Chondrocyte (in vitro differentiated cells): Measurements from ENCODE around the gene DCBLD2. TPM values are rescaled to one million over a fixed set of nuclear protein-coding genes. Genes with fewer than 3 reads are reported as not detected.

ENCODE experiments used
- DNase-seq: peaks from one replicate; pipeline ENCODE4 v3.0.0; 2021; ENCODE audit warnings: mixed read lengths, low spot score
- H3K27ac Mint-ChIP-seq: one replicate; pipeline ENCODE4 v1.8.0; 2021; ENCODE audit warnings: mild to moderate bottlenecking, moderate library complexity, mixed read lengths; ENCODE audit not compliant: unreplicated experiment
- H3K27me3 Mint-ChIP-seq: 2 replicates; pipeline ENCODE4 v1.8.0; 2021; ENCODE audit warnings: low read depth, mixed read lengths
- H3K36me3 Mint-ChIP-seq: 2 replicates; pipeline ENCODE4 v1.8.0; 2021; ENCODE audit warnings: low read depth, mixed read lengths
- H3K4me1 Mint-ChIP-seq: 2 replicates; pipeline ENCODE4 v1.8.0; 2021; ENCODE audit warnings: low read depth, mild to moderate bottlenecking, mixed read lengths
- H3K4me3 Mint-ChIP-seq: one replicate; pipeline ENCODE4 v1.8.0; 2021; ENCODE audit warnings: mild to moderate bottlenecking, moderate library complexity, mixed read lengths; ENCODE audit not compliant: unreplicated experiment
- H3K9me3 Mint-ChIP-seq: 2 replicates; pipeline ENCODE4 v1.8.0; 2021; ENCODE audit warnings: low read depth, mixed read lengths
- total RNA-seq: library from RNA; stranded (reverse); gene quantifications from 3 replicates; pipeline ENCODE4 v1.2.1, GENCODE V29; 2021
- TF ChIP-seq, protein P1 (sequence below): fragments of 200-600 bp; sonication (generic); IDR thresholded peaks from 2 replicates; pipeline ENCODE4 v1.5.0; 2021; ENCODE audit warnings: antibody characterized with exemption, mild to moderate bottlenecking, moderate library complexity

DCBLD2 gene
- total RNA-seq, 1 donor from 2014 or later: 63.2 TPM

DNA sequence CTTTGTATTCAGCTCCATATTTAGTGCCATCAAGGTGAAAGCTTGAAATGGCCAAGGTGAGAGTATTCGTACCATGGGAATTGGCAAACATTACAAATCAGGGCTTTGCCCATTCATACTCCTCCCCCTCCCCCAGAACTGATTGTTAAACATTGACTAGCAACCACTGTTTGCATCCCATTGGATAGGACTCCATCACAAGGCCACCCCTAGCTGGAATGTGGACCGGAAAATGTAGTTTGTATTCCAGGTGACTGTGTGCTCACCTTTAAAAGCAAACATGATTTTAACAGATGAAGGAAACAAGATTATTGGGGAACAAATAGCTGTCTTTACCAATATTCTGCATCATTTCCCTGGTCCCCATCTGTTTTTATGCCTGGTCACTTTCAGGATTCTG is 124.2 kb downstream of the DCBLD2 start:
- Mint-ChIP-seq H3K27me3 (no peaks in the 10 kb centered on the region), H3K9me3 (no peaks in the 10 kb centered on the region), H3K4me3 (no peak overlapping the region), H3K4me1 (peaks cover 33% of the 10 kb centered on the region), H3K36me3 (peaks cover 2% of the 10 kb centered on the region), H3K27ac (no peak overlapping the region)
- TF ChIP-seq, protein P1, sequence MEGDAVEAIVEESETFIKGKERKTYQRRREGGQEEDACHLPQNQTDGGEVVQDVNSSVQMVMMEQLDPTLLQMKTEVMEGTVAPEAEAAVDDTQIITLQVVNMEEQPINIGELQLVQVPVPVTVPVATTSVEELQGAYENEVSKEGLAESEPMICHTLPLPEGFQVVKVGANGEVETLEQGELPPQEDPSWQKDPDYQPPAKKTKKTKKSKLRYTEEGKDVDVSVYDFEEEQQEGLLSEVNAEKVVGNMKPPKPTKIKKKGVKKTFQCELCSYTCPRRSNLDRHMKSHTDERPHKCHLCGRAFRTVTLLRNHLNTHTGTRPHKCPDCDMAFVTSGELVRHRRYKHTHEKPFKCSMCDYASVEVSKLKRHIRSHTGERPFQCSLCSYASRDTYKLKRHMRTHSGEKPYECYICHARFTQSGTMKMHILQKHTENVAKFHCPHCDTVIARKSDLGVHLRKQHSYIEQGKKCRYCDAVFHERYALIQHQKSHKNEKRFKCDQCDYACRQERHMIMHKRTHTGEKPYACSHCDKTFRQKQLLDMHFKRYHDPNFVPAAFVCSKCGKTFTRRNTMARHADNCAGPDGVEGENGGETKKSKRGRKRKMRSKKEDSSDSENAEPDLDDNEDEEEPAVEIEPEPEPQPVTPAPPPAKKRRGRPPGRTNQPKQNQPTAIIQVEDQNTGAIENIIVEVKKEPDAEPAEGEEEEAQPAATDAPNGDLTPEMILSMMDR: no peak
- DNase-seq: no peak

DNA sequence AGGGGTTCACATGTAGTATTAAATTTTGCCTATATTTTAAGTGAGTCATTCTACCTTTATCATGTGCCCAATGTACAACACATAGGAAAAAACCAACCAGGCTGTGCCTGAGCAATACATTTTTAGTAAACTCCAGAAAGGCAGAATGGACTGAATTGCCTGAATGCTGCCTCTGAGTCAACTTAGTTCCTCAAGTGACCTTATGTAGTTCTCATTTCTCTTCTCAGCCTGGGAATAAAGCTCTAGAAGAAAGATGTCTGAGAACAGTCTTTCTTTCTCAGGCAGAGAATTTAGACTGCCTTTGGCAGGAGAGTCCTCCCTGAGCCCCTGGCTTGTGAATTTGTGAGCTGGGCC is 125.4 kb downstream of the DCBLD2 start:
- TF ChIP-seq, protein P1: no peak
- no peaks in the 10 kb centered on the region for H3K27me3 Mint-ChIP-seq
- H3K4me3 Mint-ChIP-seq: no peak overlapping the region
- no peak for DNase-seq
- peaks cover 2% of the 10 kb centered on the region for H3K36me3 Mint-ChIP-seq
- no peak overlapping the region for H3K27ac Mint-ChIP-seq
- no peaks in the 10 kb centered on the region for H3K9me3 Mint-ChIP-seq
- peaks cover 33% of the 10 kb centered on the region for H3K4me1 Mint-ChIP-seq

DNA sequence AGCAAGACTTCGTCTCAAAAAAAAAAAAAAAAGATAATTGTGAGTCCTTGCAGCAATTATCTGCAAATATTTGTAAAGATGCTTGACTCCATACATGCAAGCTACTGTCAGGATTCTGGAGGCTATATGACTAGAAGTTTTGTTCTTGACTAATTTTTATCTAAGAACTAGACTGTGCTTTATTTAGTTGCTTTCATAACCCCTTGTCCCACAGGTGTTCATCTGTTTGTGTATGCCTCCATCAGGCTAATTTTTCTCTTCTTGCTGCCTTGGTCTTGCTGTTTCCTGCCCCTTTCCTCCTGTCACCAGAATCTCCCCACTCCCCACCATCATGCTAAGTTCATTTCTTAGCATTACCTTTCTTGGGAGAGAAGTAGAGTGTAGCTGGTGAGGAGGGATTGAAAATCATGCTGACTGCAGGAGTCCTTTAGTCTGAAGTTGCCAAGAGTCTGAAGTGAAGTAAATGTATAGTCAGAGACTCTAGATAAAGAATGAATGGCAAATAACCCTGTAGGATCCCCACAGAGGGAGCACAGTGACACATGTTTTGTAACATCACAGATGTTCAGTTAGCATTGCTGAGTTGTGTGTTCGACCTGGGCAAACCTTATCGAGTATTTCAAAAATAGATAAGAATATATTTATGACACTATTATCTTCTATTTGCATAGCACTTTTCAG is 125.9 kb downstream of the DCBLD2 start:
- TF ChIP-seq, protein P1: no peak
- H3K9me3 Mint-ChIP-seq: no peaks in the 10 kb centered on the region
- H3K27me3 Mint-ChIP-seq: no peaks in the 10 kb centered on the region
- H3K4me1 Mint-ChIP-seq: peaks cover 33% of the 10 kb centered on the region
- DNase-seq: no peak
- peaks cover 2% of the 10 kb centered on the region for H3K36me3 Mint-ChIP-seq
- H3K27ac Mint-ChIP-seq: no peak overlapping the region
- H3K4me3 Mint-ChIP-seq: no peak overlapping the region

DNA sequence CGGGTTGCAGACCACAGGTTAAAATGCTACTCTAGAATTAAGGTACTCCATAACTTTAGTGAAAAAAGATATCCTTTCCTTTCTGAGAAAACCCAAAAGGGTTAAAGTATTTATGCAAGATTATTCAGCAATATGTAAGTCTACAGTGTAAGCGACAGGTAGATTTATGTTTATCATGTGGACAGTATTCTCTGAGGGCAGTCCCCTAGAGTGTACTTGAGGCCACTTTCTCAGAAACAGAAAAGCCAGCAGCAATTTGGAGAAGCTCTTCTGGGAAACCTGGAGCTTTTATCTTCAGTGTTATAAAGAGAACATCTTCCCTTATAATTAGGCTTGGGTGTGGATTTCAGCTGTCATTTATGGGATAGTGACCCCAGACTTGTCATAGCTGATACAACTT is 129.5 kb downstream of the DCBLD2 start:
- Mint-ChIP-seq H3K27me3 (no peaks in the 10 kb centered on the region), H3K9me3 (no peaks in the 10 kb centered on the region), H3K4me3 (no peak overlapping the region), H3K36me3 (peaks cover 2% of the 10 kb centered on the region), H3K4me1 (no peaks in the 10 kb centered on the region), H3K27ac (no peak overlapping the region)
- TF ChIP-seq, protein P1: no peak
- DNase-seq: no peak

DNA sequence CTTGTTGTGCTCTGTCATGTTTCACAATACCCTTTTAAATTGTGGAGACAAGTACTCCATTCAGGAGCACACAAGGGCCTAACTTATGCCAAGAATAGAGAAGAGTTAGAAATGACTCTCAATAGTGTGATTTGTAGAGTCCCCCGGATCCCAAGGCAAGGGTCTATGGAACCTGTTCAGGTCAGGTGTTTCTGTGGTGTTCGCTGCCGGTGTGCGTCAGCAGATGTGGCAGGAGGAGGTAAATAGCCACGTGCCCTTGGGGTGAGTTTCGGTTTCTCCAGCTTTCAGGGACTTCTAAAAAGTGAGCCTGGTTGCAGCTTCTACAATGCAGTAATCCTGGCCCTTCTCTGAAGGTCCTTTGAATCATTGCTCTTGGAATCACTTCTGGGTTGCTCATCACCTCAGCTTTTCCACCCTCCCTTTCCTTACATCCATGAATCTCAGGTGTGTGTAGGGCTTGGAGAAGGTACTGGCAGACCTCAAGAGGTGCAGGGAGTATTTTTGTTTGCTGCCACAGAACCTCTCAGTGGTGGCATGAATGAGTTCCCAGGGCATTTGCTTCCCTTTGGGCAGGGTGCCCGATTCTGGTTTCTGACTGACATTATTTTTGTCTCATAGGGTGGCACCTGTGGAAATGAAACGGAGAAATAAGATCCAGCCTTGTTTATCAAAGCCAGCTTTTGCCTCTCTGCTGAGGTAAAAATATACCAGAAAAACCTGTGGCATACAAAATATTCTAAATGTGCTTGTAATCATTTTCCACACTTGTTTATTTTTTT is 131.0 kb downstream of the DCBLD2 start:
- H3K4me3 Mint-ChIP-seq: no peak overlapping the region
- H3K4me1 Mint-ChIP-seq: no peaks in the 10 kb centered on the region
- no peaks in the 10 kb centered on the region for H3K36me3 Mint-ChIP-seq
- TF ChIP-seq, protein P1: no peak
- H3K27me3 Mint-ChIP-seq: no peaks in the 10 kb centered on the region
- DNase-seq: no peak
- no peak overlapping the region for H3K27ac Mint-ChIP-seq
- no peaks in the 10 kb centered on the region for H3K9me3 Mint-ChIP-seq
